ENCODE data around the gene LLGL2. TPM values are rescaled to one million over a fixed set of nuclear protein-coding genes. Genes with fewer than 3 reads are reported as not detected.

Gene LLGL2
- total RNA-seq, 4 donors from 2014 or later: 326 to 1,573 (median 641) TPM

DNA sequence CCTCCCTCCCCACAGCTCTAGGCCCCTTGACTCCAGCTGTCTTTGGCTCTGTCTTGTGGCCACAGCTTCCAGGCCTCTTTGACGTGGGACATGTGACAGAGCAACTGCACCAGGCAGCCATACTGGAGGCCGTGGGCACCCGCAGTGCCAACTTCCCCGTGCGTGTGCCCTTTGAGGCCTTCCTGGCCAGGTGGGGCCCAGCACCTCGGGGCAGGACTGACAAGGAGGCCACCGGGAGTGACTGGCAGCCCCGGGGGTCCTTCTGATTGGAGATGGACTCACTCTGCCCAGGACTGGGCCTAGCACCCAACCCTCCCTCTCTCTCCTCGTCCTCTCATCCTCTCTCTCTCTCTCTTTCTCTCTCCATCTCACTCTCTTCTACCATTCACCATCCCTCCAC is 77.6 kb downstream of the LLGL2 start:
- Histone ChIP-seq H3K27me3 (no peaks in the 10 kb centered on the region), H3K4me1 (peaks cover 0 to 15% (median 7%) of the 10 kb centered on the region in 4 donors), H3K36me3 (no peaks in the 10 kb centered on the region), H3K9me3 (no peaks in the 10 kb centered on the region), H3K4me3 (no peak overlapping the region), H3K27ac (peak overlapping the region in 1 of 4 donors; percentile 37)
- in situ Hi-C loops (cut with MboI; ENCODE audit: low pct_ligation_motif_present in 1 of 4, low pct_unique_long_range_greater_than_20kb in 1 of 4, low sequenced_read_pairs in 3 of 4) (no loop called here), intact Hi-C loops (cut with DNase I; ENCODE audit: low total_unique reads) (no loop called here)
- DNase-seq: no peak
- WGBS, 2 donors (ENCODE audit: low coverage in 1 of 2): 67 to 86% methylated on average over 1 to 9 of the region's 9 CpGs
- TF ChIP-seq POLR2AphosphoS5 (IDR thresholded peaks at IDR 0.05): no peak
- TF ChIP-seq POLR2A (IDR thresholded peaks at IDR 0.05): no peak
- TF ChIP-seq, protein P1, sequence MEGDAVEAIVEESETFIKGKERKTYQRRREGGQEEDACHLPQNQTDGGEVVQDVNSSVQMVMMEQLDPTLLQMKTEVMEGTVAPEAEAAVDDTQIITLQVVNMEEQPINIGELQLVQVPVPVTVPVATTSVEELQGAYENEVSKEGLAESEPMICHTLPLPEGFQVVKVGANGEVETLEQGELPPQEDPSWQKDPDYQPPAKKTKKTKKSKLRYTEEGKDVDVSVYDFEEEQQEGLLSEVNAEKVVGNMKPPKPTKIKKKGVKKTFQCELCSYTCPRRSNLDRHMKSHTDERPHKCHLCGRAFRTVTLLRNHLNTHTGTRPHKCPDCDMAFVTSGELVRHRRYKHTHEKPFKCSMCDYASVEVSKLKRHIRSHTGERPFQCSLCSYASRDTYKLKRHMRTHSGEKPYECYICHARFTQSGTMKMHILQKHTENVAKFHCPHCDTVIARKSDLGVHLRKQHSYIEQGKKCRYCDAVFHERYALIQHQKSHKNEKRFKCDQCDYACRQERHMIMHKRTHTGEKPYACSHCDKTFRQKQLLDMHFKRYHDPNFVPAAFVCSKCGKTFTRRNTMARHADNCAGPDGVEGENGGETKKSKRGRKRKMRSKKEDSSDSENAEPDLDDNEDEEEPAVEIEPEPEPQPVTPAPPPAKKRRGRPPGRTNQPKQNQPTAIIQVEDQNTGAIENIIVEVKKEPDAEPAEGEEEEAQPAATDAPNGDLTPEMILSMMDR (IDR thresholded peaks at IDR 0.05): no peak
- no peak for TF ChIP-seq EP300 (IDR thresholded peaks at IDR 0.05; ENCODE audit: low read depth)

DNA sequence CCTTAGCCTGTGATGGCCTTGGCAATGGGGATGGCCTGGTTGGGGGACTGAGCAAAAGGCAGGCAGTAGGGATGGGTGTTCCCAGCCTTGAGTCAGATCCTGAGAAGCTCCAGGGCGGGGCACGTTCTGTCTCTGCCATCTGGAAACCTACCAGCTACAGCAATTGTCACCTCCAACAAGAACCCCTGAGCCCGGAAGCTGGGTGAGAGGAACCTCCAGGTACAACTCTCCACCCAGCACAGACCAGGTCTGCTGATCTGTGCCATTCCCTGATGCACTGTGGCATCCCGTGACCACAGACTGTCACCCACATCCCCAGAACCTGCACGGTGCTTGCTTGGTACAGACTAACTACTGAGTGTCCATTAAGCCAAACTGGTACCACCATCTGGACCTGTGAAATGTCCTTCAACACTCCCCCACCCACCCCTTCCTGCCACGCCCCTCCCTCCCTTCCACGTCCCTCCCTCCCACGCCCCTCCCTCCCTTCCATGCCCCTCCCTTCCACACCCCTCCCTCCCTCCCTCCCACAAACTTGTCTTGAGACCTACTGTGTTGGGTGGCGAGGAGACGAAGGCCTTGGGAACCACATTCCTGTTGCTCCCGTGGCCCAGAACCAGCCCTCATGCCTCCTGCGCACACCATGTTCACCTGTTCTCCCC is 78.7 kb downstream of the LLGL2 start:
- in situ Hi-C loops (cut with MboI; ENCODE audit: low pct_ligation_motif_present in 1 of 4, low pct_unique_long_range_greater_than_20kb in 1 of 4, low sequenced_read_pairs in 3 of 4): no loop called here
- Histone ChIP-seq H3K27me3 (no peaks in the 10 kb centered on the region), H3K4me3 (no peak overlapping the region), H3K27ac (peak overlapping the region in 2 of 4 donors; percentile 25 to 37), H3K9me3 (no peaks in the 10 kb centered on the region), H3K4me1 (peaks cover 0 to 15% (median 7%) of the 10 kb centered on the region in 4 donors), H3K36me3 (no peaks in the 10 kb centered on the region)
- TF ChIP-seq, protein P1 (IDR thresholded peaks at IDR 0.05): no peak
- TF ChIP-seq POLR2A (IDR thresholded peaks at IDR 0.05): no peak
- intact Hi-C loops (cut with DNase I; ENCODE audit: low total_unique reads): no loop called here
- WGBS, 2 donors (ENCODE audit: low coverage in 1 of 2): 71% methylated on average over 11 of the region's 12 CpGs; no CpG with 5 or more reads in 1 of the 2 donors
- DNase-seq: peak; percentile 62

DNA sequence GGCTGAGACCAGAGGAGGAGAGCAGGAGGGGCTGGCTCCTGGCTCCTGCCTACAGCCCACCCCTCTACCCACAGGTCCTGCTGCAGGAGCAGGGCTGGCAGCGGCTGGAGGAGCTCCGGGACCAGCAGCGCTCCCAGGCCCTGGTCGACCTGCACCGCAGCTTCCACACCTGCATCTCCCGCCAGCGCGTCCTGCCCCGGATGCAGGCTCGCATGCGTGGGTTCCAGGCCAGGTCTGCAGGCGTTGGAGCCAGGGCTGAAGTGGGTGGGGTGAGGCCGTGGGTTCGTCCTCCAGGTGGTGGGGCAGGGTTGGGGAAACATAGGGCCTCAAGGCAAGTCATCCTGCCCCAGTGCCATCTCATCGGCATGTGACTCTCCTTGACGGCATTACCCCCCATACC is 80.3 kb downstream of the LLGL2 start:
- 88% methylated on average over 13 of the region's 16 CpGs; no CpG with 5 or more reads in 1 of the 2 donors for WGBS, 2 donors (ENCODE audit: low coverage in 1 of 2)
- in situ Hi-C loops (cut with MboI; ENCODE audit: low pct_ligation_motif_present in 1 of 4, low pct_unique_long_range_greater_than_20kb in 1 of 4, low sequenced_read_pairs in 3 of 4) (no loop called here), intact Hi-C loops (cut with DNase I; ENCODE audit: low total_unique reads) (no loop called here)
- DNase-seq: no peak
- Histone ChIP-seq H3K27me3 (no peaks in the 10 kb centered on the region), H3K27ac (no peak overlapping the region), H3K9me3 (no peaks in the 10 kb centered on the region), H3K36me3 (no peaks in the 10 kb centered on the region), H3K4me1 (peaks cover 4 to 27% (median 18%) of the 10 kb centered on the region in 4 donors), H3K4me3 (no peak overlapping the region)
- TF ChIP-seq EP300 (IDR thresholded peaks at IDR 0.05; ENCODE audit: low read depth) (no peak), POLR2A (IDR thresholded peaks at IDR 0.05) (no peak), POLR2AphosphoS5 (IDR thresholded peaks at IDR 0.05) (no peak)
- TF ChIP-seq, protein P1 (IDR thresholded peaks at IDR 0.05): no peak

DNA sequence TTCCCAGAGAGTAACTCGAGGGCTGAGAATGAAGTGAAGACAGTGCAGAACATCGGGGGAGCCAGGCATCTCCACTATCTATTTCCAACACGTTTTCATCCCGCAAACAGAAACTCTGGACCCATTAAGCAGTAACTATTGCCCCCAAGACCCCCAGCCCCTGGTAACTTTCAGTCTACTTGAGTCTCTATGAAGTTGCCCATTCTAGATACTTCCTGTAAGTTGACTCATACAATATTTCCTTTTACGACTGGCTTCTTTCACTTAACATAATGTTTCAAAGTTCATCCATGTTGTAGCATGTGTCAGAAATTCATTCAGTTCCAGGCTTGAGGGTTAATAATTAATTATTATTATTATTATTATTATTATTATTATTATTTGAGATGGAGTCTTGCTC is 81.6 kb downstream of the LLGL2 start:
- no peak for DNase-seq
- Histone ChIP-seq H3K4me3 (no peak overlapping the region), H3K9me3 (no peaks in the 10 kb centered on the region), H3K27ac (peak overlapping the region in 1 of 4 donors; percentile 41), H3K4me1 (peaks cover 4 to 39% (median 28%) of the 10 kb centered on the region in 4 donors), H3K27me3 (no peaks in the 10 kb centered on the region), H3K36me3 (no peaks in the 10 kb centered on the region)
- intact Hi-C loops (cut with DNase I; ENCODE audit: low total_unique reads): no loop called here
- TF ChIP-seq, protein P1 (IDR thresholded peaks at IDR 0.05): no peak
- TF ChIP-seq EP300 (IDR thresholded peaks at IDR 0.05; ENCODE audit: low read depth) (no peak), POLR2A (IDR thresholded peaks at IDR 0.05) (no peak), POLR2AphosphoS5 (IDR thresholded peaks at IDR 0.05) (no peak)
- 73 to 79% methylated on average over 3 to 5 of the region's 5 CpGs for WGBS, 2 donors (ENCODE audit: low coverage in 1 of 2)
- in situ Hi-C loops (cut with MboI; ENCODE audit: low pct_ligation_motif_present in 1 of 4, low pct_unique_long_range_greater_than_20kb in 1 of 4, low sequenced_read_pairs in 3 of 4): no loop called here

Measured in transverse colon (tissue), 4 donors.